Measurements from ENCODE around the gene BACE1. TPM values are rescaled to one million over a fixed set of nuclear protein-coding genes. Genes with fewer than 3 reads are reported as not detected.

The BACE1 gene
- total and polyA plus RNA-seq, 2 of the 13 experiments (the other 11 are each of a cell fraction or from before 2014, with no cell fraction given), result 7.5 to 17.9 TPM

GRCh38 chr11:117316197-117316961 is at the start of gene BACE1 (continued):
- TF ChIP-seq ELK4 (CRISPR knock-in tag; IDR thresholded peaks at IDR 0.05; ENCODE audit: borderline replicate concordance) (no peak), TBX2 (CRISPR knock-in tag; IDR thresholded peaks at IDR 0.05; ENCODE audit: borderline replicate concordance) (peak; percentile 59; the same call in 1 of the 2 replicates), ZBTB7A (CRISPR knock-in tag; IDR thresholded peaks at IDR 0.05) (no peak), BORCS8-MEF2B (CRISPR knock-in tag; IDR thresholded peaks at IDR 0.05) (no peak), ZNF143 (CRISPR knock-in tag; IDR thresholded peaks at IDR 0.05) (peak; percentile 94), SALL1 (CRISPR knock-in tag; IDR thresholded peaks at IDR 0.05) (peak; percentile 60; the same call in 1 of the 2 replicates), ZNF687 (CRISPR knock-in tag; IDR thresholded peaks at IDR 0.05) (peak; percentile 69), RFXAP (CRISPR knock-in tag; IDR thresholded peaks at IDR 0.05; ENCODE audit: borderline replicate concordance) (0 out of 2 replicates have a peak, but pooled peaks have one; percentile 27), SNAI1 (CRISPR knock-in tag; IDR thresholded peaks at IDR 0.05; ENCODE audit: borderline replicate concordance) (0 out of 2 replicates have a peak, but pooled peaks have one; percentile 50), SOX13 (IDR thresholded peaks at IDR 0.05) (no peak), SOX13 (CRISPR knock-in tag; conservative IDR thresholded peaks at IDR 0.05 in 1 of 2, IDR thresholded peaks at IDR 0.05 in 1 of 2) (peak in 1 of 2 experiments; percentile 28; a peak in 1 of 4 replicates), ZNF790 (CRISPR knock-in tag; IDR thresholded peaks at IDR 0.05; ENCODE audit: borderline replicate concordance) (0 out of 2 replicates have a peak, but pooled peaks have one; percentile 43), MEF2D (CRISPR knock-in tag; IDR thresholded peaks at IDR 0.05) (0 out of 2 replicates have a peak, but pooled peaks have one; percentile 56), NFYB (CRISPR knock-in tag; IDR thresholded peaks at IDR 0.05) (no peak), AGO2 (optimal IDR thresholded peaks at IDR 0.05; ENCODE audit: low read depth, low read length) (no peak), ZNF326 (CRISPR knock-in tag; IDR thresholded peaks at IDR 0.05; ENCODE audit: borderline replicate concordance) (no peak), SMAD3 (CRISPR knock-in tag; IDR thresholded peaks at IDR 0.05) (peak; percentile 49; the same call in 1 of the 2 replicates), ERF (CRISPR knock-in tag; IDR thresholded peaks at IDR 0.05) (peak; percentile 76)
- TF ChIP-seq, protein P1, sequence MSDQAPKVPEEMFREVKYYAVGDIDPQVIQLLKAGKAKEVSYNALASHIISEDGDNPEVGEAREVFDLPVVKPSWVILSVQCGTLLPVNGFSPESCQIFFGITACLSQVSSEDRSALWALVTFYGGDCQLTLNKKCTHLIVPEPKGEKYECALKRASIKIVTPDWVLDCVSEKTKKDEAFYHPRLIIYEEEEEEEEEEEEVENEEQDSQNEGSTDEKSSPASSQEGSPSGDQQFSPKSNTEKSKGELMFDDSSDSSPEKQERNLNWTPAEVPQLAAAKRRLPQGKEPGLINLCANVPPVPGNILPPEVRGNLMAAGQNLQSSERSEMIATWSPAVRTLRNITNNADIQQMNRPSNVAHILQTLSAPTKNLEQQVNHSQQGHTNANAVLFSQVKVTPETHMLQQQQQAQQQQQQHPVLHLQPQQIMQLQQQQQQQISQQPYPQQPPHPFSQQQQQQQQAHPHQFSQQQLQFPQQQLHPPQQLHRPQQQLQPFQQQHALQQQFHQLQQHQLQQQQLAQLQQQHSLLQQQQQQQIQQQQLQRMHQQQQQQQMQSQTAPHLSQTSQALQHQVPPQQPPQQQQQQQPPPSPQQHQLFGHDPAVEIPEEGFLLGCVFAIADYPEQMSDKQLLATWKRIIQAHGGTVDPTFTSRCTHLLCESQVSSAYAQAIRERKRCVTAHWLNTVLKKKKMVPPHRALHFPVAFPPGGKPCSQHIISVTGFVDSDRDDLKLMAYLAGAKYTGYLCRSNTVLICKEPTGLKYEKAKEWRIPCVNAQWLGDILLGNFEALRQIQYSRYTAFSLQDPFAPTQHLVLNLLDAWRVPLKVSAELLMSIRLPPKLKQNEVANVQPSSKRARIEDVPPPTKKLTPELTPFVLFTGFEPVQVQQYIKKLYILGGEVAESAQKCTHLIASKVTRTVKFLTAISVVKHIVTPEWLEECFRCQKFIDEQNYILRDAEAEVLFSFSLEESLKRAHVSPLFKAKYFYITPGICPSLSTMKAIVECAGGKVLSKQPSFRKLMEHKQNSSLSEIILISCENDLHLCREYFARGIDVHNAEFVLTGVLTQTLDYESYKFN (CRISPR knock-in tag; conservative IDR thresholded peaks at IDR 0.05), result 0 out of 2 replicates have a peak, but pooled peaks have one; percentile 12
